Skeletal muscle tissue (tissue), 4 donors: ENCODE data around the gene SGCD. TPM values are rescaled to one million over a fixed set of nuclear protein-coding genes. Genes with fewer than 3 reads are reported as not detected.

ENCODE experiments used
- H3K27ac ChIP-seq: one replicate; pipeline ENCODE4 v1.7.0; 2013; ENCODE audit warnings: mild to moderate bottlenecking, low read depth, low read length, inconsistent platforms
- H3K27me3 ChIP-seq, 3 donors: one replicate each; pipeline ENCODE4 v1.7.0; 2013; ENCODE audit warnings: low read length in 3 of 3; ENCODE audit not compliant: control insufficient read depth in 3 of 3, insufficient read depth in 3 of 3
- H3K36me3 ChIP-seq, 3 donors: one replicate each; pipeline ENCODE4 v1.7.0; 2013; ENCODE audit warnings: low read length in 3 of 3; ENCODE audit not compliant: control insufficient read depth in 3 of 3, insufficient read depth in 3 of 3
- H3K4me1 ChIP-seq, 3 donors: one replicate each; pipeline ENCODE4 v1.7.0; 2013; ENCODE audit warnings: low read length in 3 of 3, mild to moderate bottlenecking in 3 of 3; ENCODE audit not compliant: control insufficient read depth in 3 of 3, insufficient read depth in 3 of 3
- H3K4me3 ChIP-seq, 3 donors: one replicate each; pipeline ENCODE4 v1.7.0; 2013; ENCODE audit warnings: low read length in 3 of 3
- H3K9ac ChIP-seq, 3 donors: one replicate each; pipeline ENCODE4 v1.7.0; 2013; ENCODE audit warnings: low read length in 3 of 3, mild to moderate bottlenecking in 3 of 3, moderate library complexity in 2 of 3, low read depth in 1 of 3
- H3K9me3 ChIP-seq, 3 donors: one replicate each; pipeline ENCODE4 v1.7.0; 2013; ENCODE audit warnings: low read length in 3 of 3; ENCODE audit not compliant: control insufficient read depth in 3 of 3
- total RNA-seq: library from RNA; depleted of rRNA; stranded (reverse); fragments of >200 nt; gene quantifications from one replicate; pipeline ENCODE4 v1.2.3, GENCODE V29; 2014
- donor health status: Osteomylitis.

The SGCD gene
- total RNA-seq, 1 donor from 2014 or later = 73.6 TPM

- Histone ChIP-seq H3K9me3 (no peaks in the 10 kb centered on the region), H3K4me1 (peaks cover 0 to 2% (median 0%) of the 10 kb centered on the region in 3 donors), H3K36me3 (no peaks in the 10 kb centered on the region), H3K27me3 (no peaks in the 10 kb centered on the region), H3K4me3 (no peak overlapping the region), H3K27ac (no peak overlapping the region), H3K9ac (no peak overlapping the region)
These were observed 451.8 kb downstream of the SGCD start for GRCh38 chr5:156778752-156779151.

GRCh38 chr5:156779436-156779835 is 452.5 kb downstream of the SGCD start:
- no peak overlapping the region for H3K27ac ChIP-seq
- H3K4me3 ChIP-seq = no peak overlapping the region

GRCh38 chr5:156783092-156783491 is 456.1 kb downstream of the SGCD start:
- Histone ChIP-seq H3K27me3 (no peaks in the 10 kb centered on the region), H3K36me3 (no peaks in the 10 kb centered on the region), H3K27ac (no peak overlapping the region), H3K4me3 (no peak overlapping the region), H3K4me1 (peaks cover 0 to under 1% (median 0%) of the 10 kb centered on the region in 3 donors), H3K9me3 (no peaks in the 10 kb centered on the region), H3K9ac (no peak overlapping the region)

More at GRCh38 chr5:156779436-156779835, 452.5 kb downstream of the SGCD start:
- Histone ChIP-seq H3K9me3 (no peaks in the 10 kb centered on the region), H3K4me1 (peaks cover 0 to 2% (median 0%) of the 10 kb centered on the region in 3 donors), H3K27me3 (no peaks in the 10 kb centered on the region), H3K9ac (no peak overlapping the region), H3K36me3 (no peaks in the 10 kb centered on the region)

GRCh38 chr5:156794687-156795086 is 467.7 kb downstream of the SGCD start:
- H3K27me3 ChIP-seq = no peaks in the 10 kb centered on the region
- no peak overlapping the region for H3K27ac ChIP-seq
- no peak overlapping the region for H3K4me3 ChIP-seq
- H3K9ac ChIP-seq = no peak overlapping the region
- H3K36me3 ChIP-seq = no peaks in the 10 kb centered on the region
- H3K9me3 ChIP-seq = peaks cover 0 to 4% (median 0%) of the 10 kb centered on the region in 3 donors
- H3K4me1 ChIP-seq = no peaks in the 10 kb centered on the region

GRCh38 chr5:156798201-156798600 is 471.2 kb downstream of the SGCD start:
- no peaks in the 10 kb centered on the region for H3K9me3 ChIP-seq
- H3K27ac ChIP-seq = no peak overlapping the region
- no peaks in the 10 kb centered on the region for H3K36me3 ChIP-seq
- no peaks in the 10 kb centered on the region for H3K27me3 ChIP-seq
- H3K4me1 ChIP-seq = no peaks in the 10 kb centered on the region
- no peak overlapping the region for H3K4me3 ChIP-seq
- no peak overlapping the region for H3K9ac ChIP-seq

- Histone ChIP-seq H3K27ac (no peak overlapping the region), H3K4me3 (no peak overlapping the region), H3K4me1 (no peaks in the 10 kb centered on the region), H3K27me3 (no peaks in the 10 kb centered on the region), H3K9ac (no peak overlapping the region), H3K36me3 (no peaks in the 10 kb centered on the region), H3K9me3 (no peaks in the 10 kb centered on the region)
These were observed 472.2 kb downstream of the SGCD start for GRCh38 chr5:156799171-156799570.

- Histone ChIP-seq H3K27me3 (no peaks in the 10 kb centered on the region), H3K9me3 (no peaks in the 10 kb centered on the region), H3K27ac (no peak overlapping the region), H3K4me1 (no peaks in the 10 kb centered on the region), H3K9ac (no peak overlapping the region), H3K4me3 (no peak overlapping the region), H3K36me3 (no peaks in the 10 kb centered on the region)
These were observed 474.0 kb downstream of the SGCD start for GRCh38 chr5:156800929-156801328.

- no peak overlapping the region for H3K4me3 ChIP-seq
- H3K4me1 ChIP-seq = no peaks in the 10 kb centered on the region
- no peaks in the 10 kb centered on the region for H3K36me3 ChIP-seq
- H3K27me3 ChIP-seq = no peaks in the 10 kb centered on the region
- no peak overlapping the region for H3K9ac ChIP-seq
- H3K27ac ChIP-seq = no peak overlapping the region
- no peaks in the 10 kb centered on the region for H3K9me3 ChIP-seq
These were observed 475.5 kb downstream of the SGCD start for GRCh38 chr5:156802501-156802900.

GRCh38 chr5:156803404-156803803 is 476.4 kb downstream of the SGCD start:
- H3K36me3 ChIP-seq = no peaks in the 10 kb centered on the region
- H3K27me3 ChIP-seq = no peaks in the 10 kb centered on the region
- no peak overlapping the region for H3K4me3 ChIP-seq
- H3K4me1 ChIP-seq = no peaks in the 10 kb centered on the region
- no peak overlapping the region for H3K27ac ChIP-seq
- H3K9ac ChIP-seq = no peak overlapping the region
- no peaks in the 10 kb centered on the region for H3K9me3 ChIP-seq

- Histone ChIP-seq H3K4me3 (no peak overlapping the region), H3K9me3 (no peaks in the 10 kb centered on the region), H3K9ac (no peak overlapping the region), H3K4me1 (no peaks in the 10 kb centered on the region), H3K27me3 (no peaks in the 10 kb centered on the region), H3K27ac (no peak overlapping the region), H3K36me3 (no peaks in the 10 kb centered on the region)
These were observed 486.0 kb downstream of the SGCD start for GRCh38 chr5:156812959-156813358.
